8988T (cell line): ENCODE results near the gene KRTAP2-2.
"Not testable (repeated sequence)": the region's sequence is repeated elsewhere in the genome, so short reads cannot be mapped to it uniquely, and the experiment has no call there.

Experiments
- DNase-seq: peaks from one replicate; pipeline ENCODE4 v3.0.0; 2011

KRTAP2-2 gene, protein sequence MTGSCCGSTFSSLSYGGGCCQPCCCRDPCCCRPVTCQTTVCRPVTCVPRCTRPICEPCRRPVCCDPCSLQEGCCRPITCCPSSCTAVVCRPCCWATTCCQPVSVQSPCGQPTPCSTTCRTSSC

DNA sequence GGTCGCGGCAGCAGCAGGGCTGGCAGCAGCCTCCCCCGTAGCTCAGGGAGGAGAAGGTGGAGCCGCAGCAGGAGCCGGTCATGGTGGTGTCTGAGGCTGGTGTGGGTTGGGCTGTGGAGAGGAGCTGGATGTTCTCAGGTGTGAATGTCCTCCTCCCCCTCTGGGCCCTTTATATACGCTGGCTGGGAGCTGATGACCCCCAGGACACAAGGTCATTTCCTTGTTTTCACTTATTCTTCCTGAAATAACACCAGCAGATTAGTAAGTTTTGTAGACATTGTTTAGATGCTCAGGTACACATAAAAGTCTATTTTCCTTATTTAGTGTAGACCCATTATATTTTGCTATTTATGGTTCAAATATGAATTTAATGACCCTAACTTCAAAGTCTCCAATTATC is at the start of gene KRTAP2-2:
Gene KRTAP2-2, minus strand, starts transcription at position 101 of the 400 bp plus-strand sequence. Its CDS starts 19 bp downstream, at position 82.
- DNase-seq = not testable (repeated sequence)

- not testable (repeated sequence) for DNase-seq
These were observed 49.5 kb upstream of the KRTAP2-2 start for GRCh38 chr17:41104386-41105038.

DNA sequence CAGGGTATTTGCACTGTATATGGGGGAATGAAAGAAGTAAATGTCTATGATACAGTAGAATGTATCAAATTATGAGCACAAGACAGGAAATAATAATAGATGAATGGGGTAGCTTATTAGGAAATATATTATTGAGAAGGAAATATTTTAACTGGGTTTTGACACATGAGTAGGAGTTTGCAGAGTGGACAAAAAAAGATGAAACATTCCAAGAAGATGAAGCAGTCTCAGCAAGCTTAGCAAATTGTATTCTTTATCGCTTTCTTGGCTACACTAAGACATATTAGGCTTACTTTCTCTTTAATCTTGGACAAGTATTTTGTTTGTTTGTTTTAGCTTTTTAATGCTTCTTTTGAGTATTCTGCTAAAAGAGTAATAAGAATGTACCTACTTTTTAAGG is 48.9 kb upstream of the KRTAP2-2 start:
- DNase-seq = no peak

DNA sequence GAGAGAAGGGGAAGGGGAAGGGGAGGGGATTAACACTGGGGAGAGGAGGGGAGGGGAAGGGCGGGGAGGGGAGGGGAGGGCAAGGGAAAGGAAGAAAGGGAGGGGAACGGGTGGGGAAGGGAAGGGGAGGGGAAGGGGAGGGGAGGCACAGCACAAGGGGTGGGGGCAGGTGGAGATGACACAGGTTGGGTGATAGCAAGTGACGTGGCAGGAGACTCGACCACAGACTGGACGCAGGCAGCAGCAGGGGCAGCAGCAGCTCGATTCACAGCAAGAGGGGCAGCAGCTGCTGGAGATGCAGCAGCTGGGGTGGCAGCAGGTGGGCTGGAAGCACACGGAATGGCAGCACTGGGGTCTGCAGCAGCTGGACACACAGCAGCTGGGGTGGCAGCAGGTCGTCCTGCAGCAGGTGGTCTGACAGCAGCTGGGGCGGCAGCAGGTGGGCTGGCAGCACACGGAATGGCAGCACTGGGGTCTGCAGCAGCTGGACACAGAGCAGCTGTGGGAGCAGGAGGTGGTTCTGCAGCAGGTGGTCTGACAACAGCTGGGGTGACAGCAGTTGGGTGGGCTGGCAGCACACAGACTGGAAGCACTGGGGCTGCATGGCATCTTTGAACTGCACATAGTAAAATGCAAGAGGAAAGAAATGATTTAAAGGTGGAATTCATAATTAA is 46.7 kb upstream of the KRTAP2-2 start, which contains the start of gene KRTAP4-16:
Gene KRTAP4-16, minus strand, starts transcription at position 624 of the 674 bp plus-strand sequence. Its CDS starts 0 bp downstream, at position 624.
- DNase-seq = no peak

- DNase-seq = not testable (repeated sequence)
These were observed 44.9 kb upstream of the KRTAP2-2 start for GRCh38 chr17:41099682-41100480.

DNA sequence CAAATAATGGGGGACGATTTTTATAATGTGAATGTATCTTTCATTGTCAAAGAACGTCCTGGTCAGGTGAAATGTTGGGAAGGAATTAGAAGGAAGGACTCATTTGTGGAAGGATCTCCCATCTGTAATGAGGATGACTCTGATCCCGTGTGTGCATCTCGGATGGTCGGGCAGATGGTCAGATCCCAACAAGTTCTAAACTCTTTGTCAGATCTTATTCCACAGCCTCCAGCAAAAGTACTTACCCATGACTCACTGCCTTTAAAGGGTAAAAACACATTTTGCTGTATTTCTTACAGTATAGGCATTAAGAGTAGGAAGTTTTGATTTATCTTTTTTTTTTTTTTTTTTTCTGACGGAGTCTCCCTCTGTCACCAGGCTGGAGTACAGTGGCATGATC is 43.5 kb upstream of the KRTAP2-2 start:
- DNase-seq = no peak

- no peak for DNase-seq
These were observed 43.0 kb upstream of the KRTAP2-2 start, which contains the start of gene KRTAP4-8 for GRCh38 chr17:41098042-41098441. KRTAP4-8 (minus strand) TSS chr17:41098142; CDS start chr17:41098084, 58 bp downstream.

GRCh38 chr17:41096055-41096454 is 41.0 kb upstream of the KRTAP2-2 start:
- no peak for DNase-seq

GRCh38 chr17:41088760-41089352 is 33.8 kb upstream of the KRTAP2-2 start:
- DNase-seq = not testable (repeated sequence)

- DNase-seq = not testable (repeated sequence)
These were observed 29.2 kb upstream of the KRTAP2-2 start, which contains the start of gene KRTAP4-7 for GRCh38 chr17:41084100-41084856. KRTAP4-7 (plus strand) TSS chr17:41084150; CDS start chr17:41084207, 57 bp downstream.

- not testable (repeated sequence) for DNase-seq
These were observed 28.4 kb upstream of the KRTAP2-2 start for GRCh38 chr17:41083427-41083826.

GRCh38 chr17:41082626-41083025 is 27.6 kb upstream of the KRTAP2-2 start:
- DNase-seq = no peak

- DNase-seq = no peak
These were observed 21.8 kb upstream of the KRTAP2-2 start for GRCh38 chr17:41076788-41077187.

GRCh38 chr17:41073676-41074075 is 18.6 kb upstream of the KRTAP2-2 start:
- DNase-seq = no peak

DNA sequence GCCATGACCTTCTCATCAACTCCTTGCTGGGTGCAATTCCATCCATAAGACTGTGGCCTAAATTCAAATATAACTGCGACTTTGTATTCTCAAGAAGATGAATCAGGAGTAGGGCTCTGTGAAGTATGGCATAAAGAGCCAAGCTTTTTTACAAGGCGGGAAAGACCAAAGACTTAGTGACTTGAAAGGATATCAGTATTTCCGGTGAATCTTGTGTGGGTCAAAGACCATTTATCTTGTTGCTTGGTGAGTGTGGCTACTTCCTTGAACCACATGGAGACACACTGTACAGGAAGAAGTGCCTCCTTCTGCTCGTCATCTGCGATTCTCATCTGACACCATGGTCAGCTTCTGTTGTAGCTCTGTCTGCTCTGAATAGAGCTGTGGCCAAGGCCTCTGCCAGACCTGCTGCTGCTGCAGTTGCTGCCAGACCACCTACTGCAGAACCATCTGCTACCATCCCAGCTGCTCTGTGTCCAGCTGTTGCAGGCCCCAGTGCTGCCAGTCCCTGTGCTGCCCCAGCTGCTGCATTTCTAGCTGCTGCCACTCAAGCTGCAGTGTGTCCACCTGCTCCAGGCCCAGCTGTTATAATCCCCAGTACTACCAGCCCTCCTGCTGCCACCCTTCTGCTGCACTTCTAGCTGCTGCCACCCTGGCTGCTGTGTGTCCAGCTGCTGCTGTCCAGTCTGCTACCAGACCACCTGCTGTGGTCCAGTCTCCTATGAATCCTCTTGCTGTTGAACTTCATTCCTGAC is 16.8 kb upstream of the KRTAP2-2 start:
- no peak for DNase-seq

- no peak for DNase-seq
These were observed 14.0 kb upstream of the KRTAP2-2 start for GRCh38 chr17:41069031-41069430.

- no peak for DNase-seq
These were observed 12.3 kb upstream of the KRTAP2-2 start for GRCh38 chr17:41067281-41067680.

- no peak for DNase-seq
These were observed 11.0 kb upstream of the KRTAP2-2 start, which contains the start of gene KRTAP2-4 for GRCh38 chr17:41065829-41066624. KRTAP2-4 (minus strand) TSS chr17:41065879; CDS start chr17:41065845, 34 bp downstream.

DNA sequence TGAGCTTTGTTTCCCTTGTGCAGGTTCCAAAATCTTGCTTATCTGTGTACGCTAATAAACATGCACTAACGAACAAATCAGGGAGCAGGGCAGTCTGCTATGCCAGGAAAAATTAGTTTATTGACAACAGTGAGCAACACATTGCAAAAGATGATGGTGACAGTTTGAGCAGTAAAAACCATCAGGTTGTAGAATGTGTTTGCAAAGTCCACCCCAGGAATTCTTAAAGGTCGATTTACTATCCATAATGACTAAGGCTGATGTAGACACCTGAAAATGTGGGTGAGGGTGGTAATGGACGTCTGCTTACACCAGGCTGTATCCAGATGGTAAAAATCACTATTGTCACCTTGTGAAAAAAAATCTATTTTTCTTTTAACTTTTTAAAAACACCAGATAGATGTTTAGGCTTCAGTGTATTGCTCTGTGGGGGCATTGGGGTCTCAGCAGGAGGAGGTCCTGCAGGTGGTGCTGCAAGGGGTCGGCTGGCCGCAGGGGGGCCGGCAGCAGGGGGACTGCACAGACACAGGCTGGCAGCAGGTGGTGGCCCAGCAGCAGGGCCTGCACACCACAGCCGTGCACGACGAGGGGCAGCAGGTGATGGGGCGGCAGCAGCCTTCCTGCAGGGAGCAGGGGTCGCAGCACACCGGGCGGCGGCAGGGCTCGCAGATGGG is 10.1 kb upstream of the KRTAP2-2 start:
- not testable (repeated sequence) for DNase-seq
